ENCODE measurements around the gene MED13L. TPM values are rescaled to one million over a fixed set of nuclear protein-coding genes. Genes with fewer than 3 reads are reported as not detected.

MED13L gene
- total and polyA plus RNA-seq, 4 donors = 7.9 to 94.0 (median 37.7) TPM

GRCh38 chr12:116314477-116314876 is 37.0 kb upstream of the MED13L start:
- Histone ChIP-seq H3K4me3 (ENCODE audit: low read depth in 1 of 3, low read length in 3 of 3) (no peak overlapping the region), H3K27ac (ENCODE audit: low read depth in 1 of 2, low read length in 2 of 2) (no peak overlapping the region), H3K27me3 (ENCODE audit: control insufficient read depth in 4 of 4, insufficient read depth in 4 of 4, low read length in 3 of 4) (no peaks in the 10 kb centered on the region), H3K9ac (ENCODE audit: low read depth in 1 of 2, low read length in 2 of 2) (no peak overlapping the region), H3K4me1 (ENCODE audit: control insufficient read depth in 4 of 4, insufficient read depth in 4 of 4, low read length in 3 of 4) (peaks cover 0 to 11% (median 7%) of the 10 kb centered on the region in 4 donors), H3K36me3 (ENCODE audit: control insufficient read depth in 4 of 4, insufficient read depth in 3 of 4, low read depth in 1 of 4, low read length in 3 of 4) (no peaks in the 10 kb centered on the region), H3K9me3 (ENCODE audit: control insufficient read depth in 4 of 4, low read length in 3 of 4) (no peaks in the 10 kb centered on the region)
- WGBS = 37% methylated on average over 7 of the region's 7 CpGs
- no peak for DNase-seq (ENCODE audit: low spot score)
- TF ChIP-seq YY1 (IDR thresholded peaks at IDR 0.05) = peak; percentile 35
- no peak for TF ChIP-seq TAF1 (conservative IDR thresholded peaks at IDR 0.05)
- no peak for TF ChIP-seq ATF3 (IDR thresholded peaks at IDR 0.05)
- TF ChIP-seq SP1 (IDR thresholded peaks at IDR 0.05) = peak; percentile 40
- peak in 1 of 2 donors; percentile 59 for TF ChIP-seq EGR1 (IDR thresholded peaks at IDR 0.05; ENCODE audit: low read depth in 2 of 2)
- no peak for TF ChIP-seq CTCF (IDR thresholded peaks at IDR 0.05; ENCODE audit: low read depth, low read length, missing input control)
- TF ChIP-seq ZBTB33 (IDR thresholded peaks at IDR 0.05) = no peak
- no peak for TF ChIP-seq FOXA1 (IDR thresholded peaks at IDR 0.05)
- TF ChIP-seq RXRA (IDR thresholded peaks at IDR 0.05) = peak in 1 of 2 donors; percentile 66
- TF ChIP-seq MAX (IDR thresholded peaks at IDR 0.05) = peak; percentile 72
- no peak for TF ChIP-seq HNF4G (IDR thresholded peaks at IDR 0.05)
- peak in 1 of 2 donors; percentile 19 for TF ChIP-seq GABPA (IDR thresholded peaks at IDR 0.05 in 1 of 2, conservative IDR thresholded peaks at IDR 0.05 in 1 of 2)
- peak in 1 of 2 donors; percentile 30 for TF ChIP-seq JUND (IDR thresholded peaks at IDR 0.05)
- TF ChIP-seq HNF4A (conservative IDR thresholded peaks at IDR 0.05) = peak; percentile 69 to 90
- no peak for TF ChIP-seq FOXA2 (IDR thresholded peaks at IDR 0.05)
- TF ChIP-seq NR2F2 (IDR thresholded peaks at IDR 0.05) = no peak
- TF ChIP-seq RAD21 (IDR thresholded peaks at IDR 0.05) = peak; percentile 44 to 46

- 88% methylated on average over 19 of the region's 19 CpGs for WGBS
- no peaks in the 10 kb centered on the region for H3K36me3 ChIP-seq (ENCODE audit: control insufficient read depth in 4 of 4, insufficient read depth in 3 of 4, low read depth in 1 of 4, low read length in 3 of 4)
- H3K4me3 ChIP-seq (ENCODE audit: low read depth in 1 of 3, low read length in 3 of 3) = no peak overlapping the region
- no peaks in the 10 kb centered on the region for H3K27me3 ChIP-seq (ENCODE audit: control insufficient read depth in 4 of 4, insufficient read depth in 4 of 4, low read length in 3 of 4)
- DNase-seq (ENCODE audit: low spot score) = no peak
- H3K9me3 ChIP-seq (ENCODE audit: control insufficient read depth in 4 of 4, low read length in 3 of 4) = no peaks in the 10 kb centered on the region
- H3K4me1 ChIP-seq (ENCODE audit: control insufficient read depth in 4 of 4, insufficient read depth in 4 of 4, low read length in 3 of 4) = peaks cover 3 to 18% (median 9%) of the 10 kb centered on the region in 4 donors
- H3K27ac ChIP-seq (ENCODE audit: low read depth in 1 of 2, low read length in 2 of 2) = no peak overlapping the region
- TF ChIP-seq ATF3 (IDR thresholded peaks at IDR 0.05) (no peak), ZBTB33 (IDR thresholded peaks at IDR 0.05) (no peak), REST (IDR thresholded peaks at IDR 0.05) (no peak), NR2F2 (IDR thresholded peaks at IDR 0.05) (no peak), HNF4G (IDR thresholded peaks at IDR 0.05) (no peak), MAX (IDR thresholded peaks at IDR 0.05) (no peak), FOXA1 (IDR thresholded peaks at IDR 0.05) (no peak), FOXA2 (IDR thresholded peaks at IDR 0.05) (no peak)
- no peak overlapping the region for H3K9ac ChIP-seq (ENCODE audit: low read depth in 1 of 2, low read length in 2 of 2)
Measured at GRCh38 chr12:116313194-116313927, 35.9 kb upstream of the MED13L start.
